ENCODE results near the gene TTLL10. TPM values are rescaled to one million over a fixed set of nuclear protein-coding genes. Genes with fewer than 3 reads are reported as not detected.
A peak's percentile ranks its signal among the peaks of the same experiment; 100 is the strongest.

TTLL10 gene
- total RNA-seq, 2 experiments from 2014 or later = not detected

DNA sequence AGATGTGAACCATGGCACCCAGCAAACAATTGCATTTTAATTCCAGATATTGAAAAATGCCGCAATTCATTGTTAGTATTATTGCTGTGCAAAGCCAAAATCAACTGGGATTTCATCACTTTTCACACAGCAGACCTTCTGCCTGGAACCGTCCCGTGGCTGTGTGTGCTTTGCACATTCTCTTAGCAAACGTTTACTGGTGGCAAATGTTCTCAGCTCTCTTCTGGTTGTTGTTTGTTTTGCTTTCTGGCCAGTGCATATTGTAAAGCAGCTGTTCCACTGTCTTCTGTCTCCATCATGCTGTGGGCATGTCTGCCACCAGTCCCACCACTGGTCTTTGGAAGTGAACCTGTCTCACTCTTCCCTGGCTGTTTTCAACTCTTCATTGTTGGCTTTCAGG is 19.8 kb upstream of the TTLL10 start:
- peaks cover 4% of the 10 kb centered on the region for H3K36me3 Mint-ChIP-seq (ENCODE audit: low read depth)
- ATAC-seq (no peak), DNase-seq (no peak)
- intact Hi-C loops (cut with micrococcal nuclease) = no loop called here
- ChIA-PET CTCF (no interaction called here), POLR2A (no interaction called here)
- H3K27me3 Mint-ChIP-seq = no peaks in the 10 kb centered on the region
- TF ChIP-seq, protein P1, sequence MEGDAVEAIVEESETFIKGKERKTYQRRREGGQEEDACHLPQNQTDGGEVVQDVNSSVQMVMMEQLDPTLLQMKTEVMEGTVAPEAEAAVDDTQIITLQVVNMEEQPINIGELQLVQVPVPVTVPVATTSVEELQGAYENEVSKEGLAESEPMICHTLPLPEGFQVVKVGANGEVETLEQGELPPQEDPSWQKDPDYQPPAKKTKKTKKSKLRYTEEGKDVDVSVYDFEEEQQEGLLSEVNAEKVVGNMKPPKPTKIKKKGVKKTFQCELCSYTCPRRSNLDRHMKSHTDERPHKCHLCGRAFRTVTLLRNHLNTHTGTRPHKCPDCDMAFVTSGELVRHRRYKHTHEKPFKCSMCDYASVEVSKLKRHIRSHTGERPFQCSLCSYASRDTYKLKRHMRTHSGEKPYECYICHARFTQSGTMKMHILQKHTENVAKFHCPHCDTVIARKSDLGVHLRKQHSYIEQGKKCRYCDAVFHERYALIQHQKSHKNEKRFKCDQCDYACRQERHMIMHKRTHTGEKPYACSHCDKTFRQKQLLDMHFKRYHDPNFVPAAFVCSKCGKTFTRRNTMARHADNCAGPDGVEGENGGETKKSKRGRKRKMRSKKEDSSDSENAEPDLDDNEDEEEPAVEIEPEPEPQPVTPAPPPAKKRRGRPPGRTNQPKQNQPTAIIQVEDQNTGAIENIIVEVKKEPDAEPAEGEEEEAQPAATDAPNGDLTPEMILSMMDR (IDR thresholded peaks at IDR 0.05) = no peak
- H3K9me3 Mint-ChIP-seq = peaks cover 15% of the 10 kb centered on the region
- no peak overlapping the region for H3K27ac Mint-ChIP-seq
- no peak overlapping the region for H3K4me3 Mint-ChIP-seq
- H3K4me1 Mint-ChIP-seq (ENCODE audit: low read depth) = peaks cover 2% of the 10 kb centered on the region

- no peak overlapping the region for H3K4me3 Mint-ChIP-seq
- peaks cover 4% of the 10 kb centered on the region for H3K36me3 Mint-ChIP-seq (ENCODE audit: low read depth)
- H3K4me1 Mint-ChIP-seq (ENCODE audit: low read depth) = peaks cover 2% of the 10 kb centered on the region
- CTCF ChIA-PET = interaction anchor here (0.7 to 1.6 kb wide), 3 partner anchors 33 to 193 kb away, joined by 3 to 4 read pairs (median 3); no protein-coding TSS in a partner anchor
- TF ChIP-seq, protein P1 (IDR thresholded peaks at IDR 0.05) = no peak
- DNase-seq (no peak), ATAC-seq (no peak)
- peaks cover 15% of the 10 kb centered on the region for H3K9me3 Mint-ChIP-seq
- H3K27me3 Mint-ChIP-seq = no peaks in the 10 kb centered on the region
- intact Hi-C loops (cut with micrococcal nuclease) = no loop called here
- H3K27ac Mint-ChIP-seq = no peak overlapping the region
- POLR2A ChIA-PET = no interaction called here
Observed at GRCh38 chr1:1155258-1155657, 18.4 kb upstream of the TTLL10 start.

- no peak for DNase-seq
- H3K4me3 Mint-ChIP-seq = peak overlapping the region; percentile 46
- peaks cover 4% of the 10 kb centered on the region for H3K36me3 Mint-ChIP-seq (ENCODE audit: low read depth)
- ATAC-seq = no peak
- H3K27me3 Mint-ChIP-seq = no peaks in the 10 kb centered on the region
- H3K4me1 Mint-ChIP-seq (ENCODE audit: low read depth) = peaks cover 2% of the 10 kb centered on the region
- H3K27ac Mint-ChIP-seq = no peak overlapping the region
- TF ChIP-seq, protein P1 (IDR thresholded peaks at IDR 0.05) = no peak
- CTCF ChIA-PET = interaction anchor here (0.6 to 1.6 kb wide), 3 partner anchors 34 to 192 kb away, joined by 3 read pairs; no protein-coding TSS in a partner anchor
- POLR2A ChIA-PET = interaction anchor here (1.0 kb wide), 1 partner anchor 52 kb away, joined by 4 read pairs; no protein-coding TSS in a partner anchor
- intact Hi-C loops (cut with micrococcal nuclease) = no loop called here
- H3K9me3 Mint-ChIP-seq = peaks cover 15% of the 10 kb centered on the region
Observed at GRCh38 chr1:1156140-1157032, 17.3 kb upstream of the TTLL10 start.

DNA sequence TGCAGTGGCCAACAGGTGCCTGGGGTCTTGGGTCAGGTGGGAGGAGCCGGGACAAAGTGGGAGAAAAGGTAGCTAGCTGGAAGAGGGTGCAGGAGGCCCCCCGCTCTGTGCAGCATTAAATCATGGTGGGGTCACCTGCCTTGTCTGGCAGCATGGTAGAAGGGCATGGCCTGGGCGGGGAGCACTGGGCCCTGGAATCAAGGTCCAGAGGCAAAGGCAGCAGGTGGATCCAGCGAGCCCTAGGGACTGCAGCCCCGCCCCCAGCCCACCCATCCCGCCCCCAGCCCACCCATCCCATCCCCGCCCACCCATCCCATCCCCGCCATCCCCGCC is 16.7 kb upstream of the TTLL10 start:
- Mint-ChIP-seq H3K9me3 (peaks cover 15% of the 10 kb centered on the region), H3K4me3 (peak overlapping the region; percentile 46), H3K27ac (no peak overlapping the region), H3K4me1 (ENCODE audit: low read depth) (peaks cover 2% of the 10 kb centered on the region), H3K36me3 (ENCODE audit: low read depth) (peaks cover 4% of the 10 kb centered on the region), H3K27me3 (no peaks in the 10 kb centered on the region)
- no peak for DNase-seq
- POLR2A ChIA-PET = interaction anchor here (1.0 to 1.1 kb wide), 2 partner anchors 9 to 51 kb away, joined by 3 to 4 read pairs; no protein-coding TSS in a partner anchor
- intact Hi-C loops (cut with micrococcal nuclease) = no loop called here
- ATAC-seq = no peak
- CTCF ChIA-PET = interaction anchor here (0.6 kb wide), 1 partner anchor 35 kb away, joined by 3 read pairs; no protein-coding TSS in a partner anchor
- TF ChIP-seq, protein P1 (IDR thresholded peaks at IDR 0.05) = no peak

- POLR2A ChIA-PET = interaction anchor here (1.1 kb wide), 1 partner anchor 9 kb away, joined by 3 read pairs; no protein-coding TSS in a partner anchor
- H3K27ac Mint-ChIP-seq = peak overlapping the region; percentile 63
- peak; percentile 64 for DNase-seq
- H3K36me3 Mint-ChIP-seq (ENCODE audit: low read depth) = peaks cover 4% of the 10 kb centered on the region
- CTCF ChIA-PET = interaction anchor here (1.6 kb wide), 1 partner anchor 35 kb away, joined by 7 read pairs; no protein-coding TSS in a partner anchor
- TF ChIP-seq, protein P1 (IDR thresholded peaks at IDR 0.05) = no peak
- H3K9me3 Mint-ChIP-seq = peaks cover 12% of the 10 kb centered on the region
- intact Hi-C loops (cut with micrococcal nuclease) = no loop called here
- peak; percentile 74 for ATAC-seq
- H3K4me3 Mint-ChIP-seq = peak overlapping the region; percentile 70
- peaks cover 2% of the 10 kb centered on the region for H3K4me1 Mint-ChIP-seq (ENCODE audit: low read depth)
- no peaks in the 10 kb centered on the region for H3K27me3 Mint-ChIP-seq
Observed at GRCh38 chr1:1157426-1157913, 16.2 kb upstream of the TTLL10 start.

Measured in activated CD8-positive, alpha-beta T cell treated with anti-CD3 and anti-CD28 coated beads for 36 hours (primary cell).